Measurements from ENCODE around the gene APOOL.

APOOL gene

GRCh38 chrX:85037114-85037513, 33.4 kb downstream of the APOOL start:
- TF ChIP-seq CTCF (IDR thresholded peaks at IDR 0.05; ENCODE audit: low read depth, low read length) (no peak), EZH2phosphoT487 (IDR thresholded peaks at IDR 0.05; ENCODE audit: low read depth) (no peak)
- H3K4me1 ChIP-seq (ENCODE audit: low read length): peaks cover 7% of the 10 kb centered on the region; the same call in 1 of the 2 replicates
- H4K20me1 ChIP-seq (ENCODE audit: insufficient read depth, low read length): no peaks in the 10 kb centered on the region
- no peak overlapping the region for H2AFZ ChIP-seq (ENCODE audit: low read depth, low read length)
- no peak overlapping the region for H3K4me3 ChIP-seq (ENCODE audit: low read length)
- no peak overlapping the region for H3K27ac ChIP-seq (ENCODE audit: low read length)
- peaks cover 41% of the 10 kb centered on the region for H3K79me2 ChIP-seq (ENCODE audit: low read length)
- no peaks in the 10 kb centered on the region for H3K27me3 ChIP-seq (ENCODE audit: low read depth, low read length)
- H3K36me3 ChIP-seq (replicated peaks; ENCODE audit: low read depth, low read length): no peaks in the 10 kb centered on the region
- H3K9me3 ChIP-seq (ENCODE audit: insufficient read depth, low read length): no peaks in the 10 kb centered on the region
- H3K9ac ChIP-seq (ENCODE audit: low read length): no peak overlapping the region
- no peak overlapping the region for H3K4me2 ChIP-seq (ENCODE audit: low read length)

- Histone ChIP-seq H3K9ac (ENCODE audit: low read length) (no peak overlapping the region), H3K27ac (ENCODE audit: low read length) (no peak overlapping the region), H3K27me3 (ENCODE audit: low read depth, low read length) (no peaks in the 10 kb centered on the region), H4K20me1 (ENCODE audit: insufficient read depth, low read length) (no peaks in the 10 kb centered on the region), H3K4me1 (ENCODE audit: low read length) (no peaks in the 10 kb centered on the region), H3K9me3 (ENCODE audit: insufficient read depth, low read length) (no peaks in the 10 kb centered on the region), H3K4me2 (ENCODE audit: low read length) (no peak overlapping the region), H3K36me3 (replicated peaks; ENCODE audit: low read depth, low read length) (no peaks in the 10 kb centered on the region), H2AFZ (ENCODE audit: low read depth, low read length) (no peak overlapping the region), H3K4me3 (ENCODE audit: low read length) (no peak overlapping the region), H3K79me2 (ENCODE audit: low read length) (no peaks in the 10 kb centered on the region)
- TF ChIP-seq EZH2phosphoT487 (IDR thresholded peaks at IDR 0.05; ENCODE audit: low read depth) (no peak), CTCF (IDR thresholded peaks at IDR 0.05; ENCODE audit: low read depth, low read length) (no peak)
Observed at GRCh38 chrX:85051627-85052026, 48.0 kb downstream of the APOOL start.

DNA sequence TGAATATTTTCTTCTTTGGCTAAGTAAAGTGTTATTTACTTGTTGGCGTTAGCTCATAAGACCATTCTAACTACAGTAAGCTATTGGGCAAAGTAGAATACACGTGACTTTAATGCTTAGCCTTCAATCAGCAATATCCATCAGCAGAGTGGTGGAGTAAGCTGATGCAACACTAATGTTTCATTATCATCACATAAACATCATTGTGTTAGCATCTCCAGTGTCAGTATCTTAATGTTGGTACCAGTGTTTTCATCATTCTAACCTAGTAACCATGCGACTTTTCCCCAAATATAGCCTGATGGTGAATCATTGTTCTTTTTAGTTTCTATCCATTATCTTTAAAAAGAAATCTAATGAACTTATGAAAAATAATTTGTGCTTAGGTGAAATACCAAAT, 48.5 kb downstream of the APOOL start:
- Histone ChIP-seq H4K20me1 (ENCODE audit: insufficient read depth, low read length) (no peaks in the 10 kb centered on the region), H3K27ac (ENCODE audit: low read length) (no peak overlapping the region), H2AFZ (ENCODE audit: low read depth, low read length) (no peak overlapping the region), H3K27me3 (ENCODE audit: low read depth, low read length) (no peaks in the 10 kb centered on the region), H3K36me3 (replicated peaks; ENCODE audit: low read depth, low read length) (no peaks in the 10 kb centered on the region), H3K9me3 (ENCODE audit: insufficient read depth, low read length) (no peaks in the 10 kb centered on the region), H3K4me2 (ENCODE audit: low read length) (no peak overlapping the region), H3K4me1 (ENCODE audit: low read length) (no peaks in the 10 kb centered on the region), H3K79me2 (ENCODE audit: low read length) (no peaks in the 10 kb centered on the region), H3K4me3 (ENCODE audit: low read length) (no peak overlapping the region), H3K9ac (ENCODE audit: low read length) (no peak overlapping the region)
- TF ChIP-seq CTCF (IDR thresholded peaks at IDR 0.05; ENCODE audit: low read depth, low read length): no peak
- no peak for TF ChIP-seq EZH2phosphoT487 (IDR thresholded peaks at IDR 0.05; ENCODE audit: low read depth)

GRCh38 chrX:85052636-85053343, 49.1 kb downstream of the APOOL start:
- Histone ChIP-seq H3K4me3 (ENCODE audit: low read length) (no peak overlapping the region), H3K27ac (ENCODE audit: low read length) (no peak overlapping the region), H3K4me2 (ENCODE audit: low read length) (no peak overlapping the region)

More at GRCh38 chrX:85052636-85053343, 49.1 kb downstream of the APOOL start:
- no peak for TF ChIP-seq EZH2phosphoT487 (IDR thresholded peaks at IDR 0.05; ENCODE audit: low read depth)
- peak; percentile 35; the same call in 1 of the 2 replicates for TF ChIP-seq CTCF (IDR thresholded peaks at IDR 0.05; ENCODE audit: low read depth, low read length)
- no peak overlapping the region for H3K9ac ChIP-seq (ENCODE audit: low read length)
- no peaks in the 10 kb centered on the region for H4K20me1 ChIP-seq (ENCODE audit: insufficient read depth, low read length)
- no peaks in the 10 kb centered on the region for H3K27me3 ChIP-seq (ENCODE audit: low read depth, low read length)
- no peaks in the 10 kb centered on the region for H3K4me1 ChIP-seq (ENCODE audit: low read length)
- no peaks in the 10 kb centered on the region for H3K9me3 ChIP-seq (ENCODE audit: insufficient read depth, low read length)
- no peaks in the 10 kb centered on the region for H3K36me3 ChIP-seq (replicated peaks; ENCODE audit: low read depth, low read length)
- no peak overlapping the region for H2AFZ ChIP-seq (ENCODE audit: low read depth, low read length)
- H3K79me2 ChIP-seq (ENCODE audit: low read length): no peaks in the 10 kb centered on the region
